ENCODE results near the gene GYG2. TPM values are rescaled to one million over a fixed set of nuclear protein-coding genes. Genes with fewer than 3 reads are reported as not detected.

GYG2 gene
- total RNA-seq, 2 donors from 2014 or later, result 4.3 to 6.0 TPM

DNA sequence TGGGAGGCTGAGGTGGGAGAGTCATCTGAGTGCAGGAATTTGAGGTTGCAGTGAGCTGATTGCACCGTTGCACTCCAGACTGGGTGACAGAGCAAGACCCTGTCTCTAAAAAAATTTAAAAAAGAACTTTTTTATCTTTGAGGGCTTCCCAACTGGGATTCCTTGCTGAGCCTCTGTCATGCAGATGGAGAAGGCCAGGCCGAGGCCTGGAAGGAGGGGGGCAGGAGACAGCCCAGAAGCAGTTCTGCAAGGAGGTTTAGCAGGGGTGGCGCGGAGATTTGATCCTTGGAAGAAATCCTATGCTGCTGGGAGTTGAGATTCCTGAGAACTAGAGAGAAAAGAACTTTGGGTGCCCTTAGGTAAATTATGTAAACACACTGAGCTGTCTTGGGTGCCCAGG, 102.9 kb downstream of the GYG2 start:
- no peaks in the 10 kb centered on the region for H3K27me3 ChIP-seq
- H3K27ac ChIP-seq, result no peak overlapping the region

More for the DNA sequence above, 102.9 kb downstream of the GYG2 start:
- Histone ChIP-seq H3K4me3 (no peak overlapping the region), H3K9me3 (peaks cover 0 to 13% of the 10 kb centered on the region in 2 donors), H3K4me1 (peaks cover 0 to 5% of the 10 kb centered on the region in 2 donors), H3K36me3 (no peaks in the 10 kb centered on the region)
- TF ChIP-seq, protein P1, sequence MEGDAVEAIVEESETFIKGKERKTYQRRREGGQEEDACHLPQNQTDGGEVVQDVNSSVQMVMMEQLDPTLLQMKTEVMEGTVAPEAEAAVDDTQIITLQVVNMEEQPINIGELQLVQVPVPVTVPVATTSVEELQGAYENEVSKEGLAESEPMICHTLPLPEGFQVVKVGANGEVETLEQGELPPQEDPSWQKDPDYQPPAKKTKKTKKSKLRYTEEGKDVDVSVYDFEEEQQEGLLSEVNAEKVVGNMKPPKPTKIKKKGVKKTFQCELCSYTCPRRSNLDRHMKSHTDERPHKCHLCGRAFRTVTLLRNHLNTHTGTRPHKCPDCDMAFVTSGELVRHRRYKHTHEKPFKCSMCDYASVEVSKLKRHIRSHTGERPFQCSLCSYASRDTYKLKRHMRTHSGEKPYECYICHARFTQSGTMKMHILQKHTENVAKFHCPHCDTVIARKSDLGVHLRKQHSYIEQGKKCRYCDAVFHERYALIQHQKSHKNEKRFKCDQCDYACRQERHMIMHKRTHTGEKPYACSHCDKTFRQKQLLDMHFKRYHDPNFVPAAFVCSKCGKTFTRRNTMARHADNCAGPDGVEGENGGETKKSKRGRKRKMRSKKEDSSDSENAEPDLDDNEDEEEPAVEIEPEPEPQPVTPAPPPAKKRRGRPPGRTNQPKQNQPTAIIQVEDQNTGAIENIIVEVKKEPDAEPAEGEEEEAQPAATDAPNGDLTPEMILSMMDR (IDR thresholded peaks at IDR 0.05), result no peak
- DNase-seq (ENCODE audit: low spot score), result no peak

Other genes starting within 250 kb of the GYG2 start
- gene CD99, start 137.6 kb upstream of the GYG2 start, total RNA-seq, result 100 to 1,000 TPM; 234 to 282 TPM
- 1 to 10 TPM in 1 of 2 donors, under 1 TPM in 1; 0.51 to 1.3 TPM for gene XG, start 76.9 kb upstream of the GYG2 start, total RNA-seq
- 10 to 100 TPM in 1 of 2 donors, 1 to 10 TPM in 1; 6.1 to 10.0 TPM for gene ARSD, start 100.4 kb downstream of the GYG2 start, total RNA-seq
- gene ARSH, start 177.6 kb downstream of the GYG2 start, total RNA-seq, result not detected
- not detected for gene ARSF, start 212.5 kb downstream of the GYG2 start, total RNA-seq

Data from right atrium auricular region (tissue), 2 donors.